K562 (cell line): ENCODE measurements around the gene TOR1A. TPM values are rescaled to one million over a fixed set of nuclear protein-coding genes. Genes with fewer than 3 reads are reported as not detected.

Experiments used
- BACH1 ChIP-seq: fragments of 200-800 bp; sonication (Bioruptor generic); IDR thresholded peaks from 2 replicates; pipeline ENCODE4 v1.6.1; 2016; ENCODE audit warnings: missing genetic modification characterization, missing compliant biosample characterization
- BCOR ChIP-seq: fragments of 450-650 bp; IDR thresholded peaks from 2 replicates; pipeline ENCODE4 v1.6.1; 2016
- CEBPG ChIP-seq, 3 experiments: fragments of 200-800 bp in 1 of 3; sonication (Bioruptor generic) in 1 of 3; sonication (generic) in 1 of 3; formaldehyde crosslinking in 1 of 3; IDR thresholded peaks in 2 of 3; conservative IDR thresholded peaks in 1 of 3; 2 replicates each; pipeline versions ENCODE4 v1.6.1 to v1.8.0; 2016 to 2022; ENCODE audit warnings: missing compliant biosample characterization in 2 of 3, missing genetic modification characterization in 2 of 3, mild to moderate bottlenecking in 1 of 3, missing genetic modification reagents in 1 of 3
- ESRRA ChIP-seq: fragments of 450-650 bp; IDR thresholded peaks from 2 replicates; pipeline ENCODE4 v1.6.1; 2014; ENCODE audit warnings: low read depth, mild to moderate bottlenecking, moderate library complexity, borderline replicate concordance
- GATAD2B ChIP-seq: fragments of 450-650 bp; IDR thresholded peaks from 2 replicates; pipeline ENCODE4 v1.6.1; 2017; ENCODE audit warnings: mild to moderate bottlenecking, borderline replicate concordance
- MCM3 ChIP-seq: fragments of 450-650 bp; IDR thresholded peaks from 2 replicates; pipeline ENCODE4 v1.6.1; 2016
- NR2C2 ChIP-seq, 2 experiments: fragments of 200-800 bp in 1 of 2; sonication (Bioruptor generic) in 1 of 2; sonication (generic) in 1 of 2; formaldehyde crosslinking in 1 of 2; IDR thresholded peaks; 2 replicates each; pipeline versions ENCODE4 v1.6.1 to v1.8.0; 2016 to 2022; ENCODE audit warnings: mild to moderate bottlenecking in 1 of 2, missing compliant biosample characterization in 1 of 2, missing genetic modification characterization in 1 of 2, missing genetic modification reagents in 1 of 2
- RBM25 ChIP-seq: fragments of 200-400 bp; formaldehyde crosslinking; IDR thresholded peaks from 2 replicates; pipeline ENCODE4 v1.6.1; 2018; ENCODE audit warnings: low read length, low read depth, moderate library complexity; ENCODE audit not compliant: severe bottlenecking
- XRCC5 ChIP-seq: fragments of 200-400 bp; formaldehyde crosslinking; IDR thresholded peaks from 2 replicates; pipeline ENCODE4 v1.6.1; 2017; ENCODE audit warnings: low read depth, mild to moderate bottlenecking, low read length
- ZNF507 ChIP-seq: conservative IDR thresholded peaks from 2 replicates; pipeline ENCODE4 v1.6.1; 2017; ENCODE audit warnings: missing genetic modification characterization, missing compliant biosample characterization
- polyA plus RNA-seq, 8 experiments: library from polyadenylated mRNA; depleted of rRNA in 4 of 8; stranded (reverse) in 5 of 8; unstranded in 3 of 8; fragments of >200 nt; fragmentation: Nextera tagmentation in 2 of 8; fragmentation: Illumina TruSeq in 1 of 8; extraction: Ambion mirVana in 2 of 8; extraction: Trizol in 1 of 8; gene quantifications; 2 replicates each; pipeline versions ENCODE4 v1.2.1 to v1.2.3, GENCODE V29; 2011 to 2014; ENCODE audit warnings: inconsistent platforms in 1 of 8, missing spikeins in 1 of 8
- total RNA-seq, 7 experiments: library from RNA; depleted of rRNA in 6 of 7; stranded (reverse); fragments of >200 nt in 6 of 7; fragmentation: Illumina TruSeq in 2 of 7; extraction: Trizol in 2 of 7; gene quantifications; 2 replicates each; pipeline versions ENCODE4 v1.2.1 to v1.2.3, GENCODE V29; 2011 to 2021; ENCODE audit warnings: low replicate concordance in 1 of 7
- TF ChIP-seq, protein P1 (sequence below): sonication (generic); IDR thresholded peaks from 2 replicates; pipeline ENCODE4 v1.6.1; 2016
- TF ChIP-seq, protein P2 (sequence below): IDR thresholded peaks from 2 replicates; pipeline ENCODE4 v1.6.1; 2011; ENCODE audit not compliant: insufficient read length; ENCODE audit errors: extremely low read depth
- TF ChIP-seq, protein P3 (sequence below), 2 experiments: fragments of 450-650 bp in 1 of 2; sonication (generic) in 1 of 2; formaldehyde crosslinking in 1 of 2; IDR thresholded peaks in 1 of 2; conservative IDR thresholded peaks in 1 of 2; 2 replicates each; pipeline versions ENCODE4 v1.6.1 to v1.8.1; 2016 to 2023; ENCODE audit warnings: mild to moderate bottlenecking in 2 of 2, moderate library complexity in 2 of 2, inconsistent platforms in 1 of 2, missing genetic modification reagents in 1 of 2
- TF ChIP-seq, protein P4 (sequence below): fragments of 250-450 bp; sonication (Bioruptor Pico); IDR thresholded peaks from 2 replicates; pipeline ENCODE4 v1.8.0; 2021; ENCODE audit warnings: moderate library complexity, mild to moderate bottlenecking, inconsistent platforms

Gene TOR1A
- total and polyA plus RNA-seq, 9 of the 15 experiments (the other 6 are each of a cell fraction or from before 2014, with no cell fraction given) = 4.5 to 85.8 (median 51.3) TPM

DNA sequence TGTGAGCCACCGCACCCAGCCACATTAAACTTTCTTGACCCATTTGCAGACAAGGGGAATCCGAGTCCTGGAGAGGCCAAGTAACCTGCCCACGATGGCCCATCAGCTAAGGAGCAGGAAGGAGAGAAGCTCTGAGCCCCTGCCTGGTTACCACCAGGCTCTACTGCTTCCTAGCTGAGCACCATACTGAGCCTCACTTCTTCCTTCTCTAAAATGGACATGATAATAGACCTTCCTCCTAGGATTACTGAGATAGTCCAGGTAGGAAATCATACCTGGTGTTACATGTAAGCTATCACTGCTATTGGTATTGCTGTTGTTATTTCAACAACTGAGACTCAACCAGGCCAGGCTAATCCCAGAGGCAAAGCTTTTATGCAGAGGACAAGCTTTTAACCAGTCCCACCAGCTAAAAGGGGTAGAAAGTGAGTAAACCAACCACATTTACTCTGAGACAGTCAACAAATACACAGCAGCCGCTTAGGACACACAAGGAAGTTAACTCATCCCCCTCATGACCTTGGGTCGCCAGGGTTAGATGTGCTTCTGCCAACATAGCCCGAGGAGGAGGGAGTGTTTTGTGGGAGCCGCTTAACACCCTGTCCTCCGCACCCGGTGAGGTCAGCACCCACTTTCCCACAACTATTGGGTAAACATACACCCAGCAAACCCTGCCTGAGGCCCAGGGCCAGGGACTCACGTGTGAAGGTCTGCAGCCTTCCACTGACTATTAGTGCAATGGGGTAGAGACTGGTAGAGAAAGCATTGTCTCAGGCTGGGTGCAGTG, 50.5 kb downstream of the TOR1A start (continued):
- TF ChIP-seq, protein P1, sequence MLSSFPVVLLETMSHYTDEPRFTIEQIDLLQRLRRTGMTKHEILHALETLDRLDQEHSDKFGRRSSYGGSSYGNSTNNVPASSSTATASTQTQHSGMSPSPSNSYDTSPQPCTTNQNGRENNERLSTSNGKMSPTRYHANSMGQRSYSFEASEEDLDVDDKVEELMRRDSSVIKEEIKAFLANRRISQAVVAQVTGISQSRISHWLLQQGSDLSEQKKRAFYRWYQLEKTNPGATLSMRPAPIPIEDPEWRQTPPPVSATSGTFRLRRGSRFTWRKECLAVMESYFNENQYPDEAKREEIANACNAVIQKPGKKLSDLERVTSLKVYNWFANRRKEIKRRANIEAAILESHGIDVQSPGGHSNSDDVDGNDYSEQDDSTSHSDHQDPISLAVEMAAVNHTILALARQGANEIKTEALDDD = peak; percentile 68; the same call in 1 of the 2 replicates
- no peak for TF ChIP-seq GATAD2B
- peak; percentile 83 for TF ChIP-seq BCOR
- TF ChIP-seq, protein P2, sequence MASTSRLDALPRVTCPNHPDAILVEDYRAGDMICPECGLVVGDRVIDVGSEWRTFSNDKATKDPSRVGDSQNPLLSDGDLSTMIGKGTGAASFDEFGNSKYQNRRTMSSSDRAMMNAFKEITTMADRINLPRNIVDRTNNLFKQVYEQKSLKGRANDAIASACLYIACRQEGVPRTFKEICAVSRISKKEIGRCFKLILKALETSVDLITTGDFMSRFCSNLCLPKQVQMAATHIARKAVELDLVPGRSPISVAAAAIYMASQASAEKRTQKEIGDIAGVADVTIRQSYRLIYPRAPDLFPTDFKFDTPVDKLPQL = no peak
- TF ChIP-seq, protein P3, sequence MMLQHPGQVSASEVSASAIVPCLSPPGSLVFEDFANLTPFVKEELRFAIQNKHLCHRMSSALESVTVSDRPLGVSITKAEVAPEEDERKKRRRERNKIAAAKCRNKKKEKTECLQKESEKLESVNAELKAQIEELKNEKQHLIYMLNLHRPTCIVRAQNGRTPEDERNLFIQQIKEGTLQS (IDR thresholded peaks at IDR 0.05) = peak; percentile 44; the same call in 1 of the 2 replicates
- TF ChIP-seq, protein P3 (CRISPR knock-in tag; conservative IDR thresholded peaks at IDR 0.05) = no peak
- TF ChIP-seq XRCC5 = 0 out of 2 replicates have a peak, but pooled peaks have one; percentile 26
- peak; percentile 39; the same call in 1 of the 2 replicates for TF ChIP-seq BACH1
- TF ChIP-seq ESRRA = 0 out of 2 replicates have a peak, but pooled peaks have one; percentile 42
- no peak for TF ChIP-seq ZNF507 (tag)
- TF ChIP-seq, protein P4, sequence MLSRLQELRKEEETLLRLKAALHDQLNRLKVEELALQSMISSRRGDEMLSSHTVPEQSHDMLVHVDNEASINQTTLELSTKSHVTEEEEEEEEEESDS (CRISPR knock-in tag) = no peak
- TF ChIP-seq NR2C2 (CRISPR knock-in tag; IDR thresholded peaks at IDR 0.05) = no peak
- peak; percentile 70; the same call in 1 of the 2 replicates for TF ChIP-seq NR2C2 (tag; IDR thresholded peaks at IDR 0.05)
- peak; percentile 68 for TF ChIP-seq RBM25
- no peak for TF ChIP-seq MCM3
- TF ChIP-seq CEBPG (CRISPR knock-in tag; IDR thresholded peaks at IDR 0.05) = no peak
- peak in 1 of 2 experiments; percentile 42; a peak in 1 of 4 replicates for TF ChIP-seq CEBPG (tag; conservative IDR thresholded peaks at IDR 0.05 in 1 of 2, IDR thresholded peaks at IDR 0.05 in 1 of 2)
